DOHH2 (cell line): ENCODE measurements around the gene MCEE.

Experiments used
- CTCF ChIP-seq: fragments of 200-600 bp; sonication (generic); IDR thresholded peaks from one replicate; pipeline ENCODE4 v1.5.1; 2014; ENCODE audit warnings: antibody characterized with exemption, mild to moderate bottlenecking, low read depth, low read length; ENCODE audit not compliant: poor library complexity, severe bottlenecking
- EZH2phosphoT487 ChIP-seq: fragments of 200-600 bp; sonication (generic); IDR thresholded peaks from 2 replicates; pipeline ENCODE4 v1.6.1; 2017; ENCODE audit warnings: borderline replicate concordance, mild to moderate bottlenecking, antibody characterized with exemption, low read length, moderate library complexity, mixed read lengths

- TF ChIP-seq CTCF, result no peak
- TF ChIP-seq EZH2phosphoT487, result no peak
These were observed 26.2 kb downstream of the MCEE start for GRCh38 chr2:71103809-71104208.
